Measurements from ENCODE around the gene HCRTR1. TPM values are rescaled to one million over a fixed set of nuclear protein-coding genes. Genes with fewer than 3 reads are reported as not detected.
A peak's percentile ranks its signal among the peaks of the same experiment; 100 is the strongest.

The HCRTR1 gene
- total RNA-seq, 2 donors from 2014 or later: not detected

DNA sequence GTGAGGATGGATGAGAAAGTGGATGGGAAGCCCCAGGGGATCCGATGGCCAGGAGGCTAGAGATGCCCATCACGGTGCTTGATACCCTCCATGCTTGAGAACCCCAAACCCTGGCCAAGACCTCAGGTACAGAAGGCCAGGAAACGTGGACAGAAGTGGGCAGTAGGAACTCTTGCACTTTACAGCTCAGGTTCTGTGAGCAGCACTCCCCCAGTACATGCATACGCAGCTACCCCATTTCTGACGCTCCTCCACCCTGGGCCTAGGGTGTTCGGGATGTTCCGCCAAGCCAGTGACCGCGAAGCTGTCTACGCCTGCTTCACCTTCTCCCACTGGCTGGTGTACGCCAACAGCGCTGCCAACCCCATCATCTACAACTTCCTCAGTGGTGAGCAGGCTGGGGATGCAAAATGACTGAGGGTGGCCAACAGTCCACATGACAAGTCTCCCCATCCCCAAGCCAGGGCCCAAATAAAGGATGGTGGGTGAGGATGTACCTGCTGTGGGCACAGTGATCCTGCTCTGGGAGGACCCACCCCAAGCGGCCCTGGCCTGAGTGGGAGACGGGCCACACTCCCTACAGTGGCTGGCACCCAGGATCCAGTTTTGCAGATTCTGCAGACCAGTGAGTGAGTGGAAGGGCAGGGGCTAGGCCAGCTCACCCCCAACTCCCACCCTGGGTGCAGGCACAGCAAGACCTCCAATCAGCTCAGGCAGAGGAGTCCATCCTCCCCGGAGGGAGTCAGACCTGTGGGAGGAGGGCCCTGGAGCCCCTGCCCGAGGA lies 7.4 kb downstream of the HCRTR1 start:
- TF ChIP-seq, protein P1, sequence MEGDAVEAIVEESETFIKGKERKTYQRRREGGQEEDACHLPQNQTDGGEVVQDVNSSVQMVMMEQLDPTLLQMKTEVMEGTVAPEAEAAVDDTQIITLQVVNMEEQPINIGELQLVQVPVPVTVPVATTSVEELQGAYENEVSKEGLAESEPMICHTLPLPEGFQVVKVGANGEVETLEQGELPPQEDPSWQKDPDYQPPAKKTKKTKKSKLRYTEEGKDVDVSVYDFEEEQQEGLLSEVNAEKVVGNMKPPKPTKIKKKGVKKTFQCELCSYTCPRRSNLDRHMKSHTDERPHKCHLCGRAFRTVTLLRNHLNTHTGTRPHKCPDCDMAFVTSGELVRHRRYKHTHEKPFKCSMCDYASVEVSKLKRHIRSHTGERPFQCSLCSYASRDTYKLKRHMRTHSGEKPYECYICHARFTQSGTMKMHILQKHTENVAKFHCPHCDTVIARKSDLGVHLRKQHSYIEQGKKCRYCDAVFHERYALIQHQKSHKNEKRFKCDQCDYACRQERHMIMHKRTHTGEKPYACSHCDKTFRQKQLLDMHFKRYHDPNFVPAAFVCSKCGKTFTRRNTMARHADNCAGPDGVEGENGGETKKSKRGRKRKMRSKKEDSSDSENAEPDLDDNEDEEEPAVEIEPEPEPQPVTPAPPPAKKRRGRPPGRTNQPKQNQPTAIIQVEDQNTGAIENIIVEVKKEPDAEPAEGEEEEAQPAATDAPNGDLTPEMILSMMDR (IDR thresholded peaks at IDR 0.05): no peak
- no peaks in the 10 kb centered on the region for H3K27me3 ChIP-seq (replicated peaks; ENCODE audit: insufficient read depth)
- H3K4me1 ChIP-seq (ENCODE audit: control insufficient read depth in 1 of 2, low read depth in 2 of 2): peaks cover 29 to 65% of the 10 kb centered on the region in 2 donors
- peak overlapping the region; percentile 92 to 93 for H3K27ac ChIP-seq
- no peak overlapping the region for H3K4me3 ChIP-seq
- DNase-seq (ENCODE audit: low spot score) (no peak), ATAC-seq (ENCODE audit: insufficient number of reproducible peaks, low FRiP score, low read depth) (no peak)
- peaks cover 7% of the 10 kb centered on the region for H3K36me3 ChIP-seq
- H3K9me3 ChIP-seq: no peaks in the 10 kb centered on the region

DNA sequence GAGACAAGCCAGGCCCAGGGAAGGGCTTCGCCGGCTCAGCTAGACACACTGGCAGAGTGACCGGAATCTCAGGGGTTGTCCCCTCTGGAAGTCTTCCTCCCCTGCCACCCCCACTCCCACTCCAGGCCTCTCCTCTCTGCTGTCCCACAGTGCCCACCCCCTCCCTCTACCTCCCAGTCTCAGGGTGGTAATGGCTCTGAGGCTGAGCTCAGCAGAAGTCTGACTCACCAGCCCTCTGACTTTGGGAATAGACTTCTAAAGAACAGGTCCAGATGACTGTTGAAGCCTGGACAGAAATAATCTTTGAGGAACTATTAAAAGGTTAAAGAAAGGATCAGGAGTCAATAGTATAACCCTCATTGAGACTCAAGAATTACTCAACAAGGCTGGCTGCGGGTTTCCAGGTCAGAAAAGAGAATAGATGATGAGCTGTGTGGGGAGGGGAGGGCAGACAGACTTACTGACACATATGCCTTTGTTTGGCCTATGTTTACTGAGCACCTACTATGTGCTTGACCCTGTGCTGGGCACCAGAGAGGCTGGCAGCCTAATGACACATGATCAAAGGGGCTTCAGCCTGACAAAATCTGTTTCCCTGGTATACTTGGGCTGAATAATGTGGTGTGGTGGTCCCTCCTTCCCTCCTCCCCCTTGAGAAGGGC lies 8.2 kb downstream of the HCRTR1 start:
- H3K4me1 ChIP-seq (ENCODE audit: control insufficient read depth in 1 of 2, low read depth in 2 of 2): peaks cover 29 to 65% of the 10 kb centered on the region in 2 donors
- H3K27ac ChIP-seq: peak overlapping the region; percentile 92 to 93
- peak; percentile 31 for ATAC-seq (ENCODE audit: insufficient number of reproducible peaks, low FRiP score, low read depth)
- no peaks in the 10 kb centered on the region for H3K27me3 ChIP-seq (replicated peaks; ENCODE audit: insufficient read depth)
- no peak for DNase-seq (ENCODE audit: low spot score)
- H3K36me3 ChIP-seq: peaks cover 15% of the 10 kb centered on the region
- no peaks in the 10 kb centered on the region for H3K9me3 ChIP-seq
- TF ChIP-seq, protein P1 (IDR thresholded peaks at IDR 0.05): no peak
- H3K4me3 ChIP-seq: no peak overlapping the region

DNA sequence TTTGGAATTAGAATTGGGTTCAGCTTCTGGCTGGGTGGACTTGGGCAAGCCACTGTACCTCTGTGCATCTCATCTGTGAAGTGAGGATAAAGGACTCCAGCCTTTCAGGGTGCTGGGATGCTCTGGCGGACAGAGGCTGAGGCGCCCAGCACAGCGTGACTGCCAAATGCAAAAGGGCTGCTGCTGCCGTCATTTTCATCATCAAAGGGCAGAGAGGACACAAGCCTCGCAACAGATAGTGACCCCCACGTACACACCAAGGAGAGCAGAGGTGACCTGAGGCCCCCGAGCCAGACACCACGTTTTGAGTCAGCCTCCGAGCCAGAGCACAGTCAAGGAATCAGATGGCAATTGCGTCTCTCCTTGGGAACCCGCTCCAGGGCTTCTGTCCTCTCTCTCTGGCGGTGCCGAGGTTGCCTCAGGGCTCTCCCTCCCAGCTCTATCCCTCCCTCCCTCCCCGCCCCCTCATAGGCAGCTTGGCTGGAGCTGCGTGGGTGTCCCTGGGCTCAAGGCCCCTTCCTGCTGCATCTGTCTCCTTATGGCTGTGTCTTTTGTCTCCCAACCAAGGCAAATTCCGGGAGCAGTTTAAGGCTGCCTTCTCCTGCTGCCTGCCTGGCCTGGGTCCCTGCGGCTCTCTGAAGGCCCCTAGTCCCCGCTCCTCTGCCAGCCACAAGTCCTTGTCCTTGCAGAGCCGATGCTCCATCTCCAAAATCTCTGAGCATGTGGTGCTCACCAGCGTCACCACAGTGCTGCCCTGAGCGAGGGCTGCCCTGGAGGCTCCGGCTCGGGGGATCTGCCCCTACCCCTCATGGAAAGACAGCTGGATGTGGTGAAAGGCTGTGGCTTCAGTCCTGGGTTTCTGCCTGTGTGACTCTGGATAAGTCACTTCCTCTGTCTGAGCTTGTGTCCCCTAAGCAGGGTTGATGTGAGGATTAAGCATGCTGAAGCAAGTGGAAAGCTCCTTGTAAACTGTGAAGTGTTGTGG lies 9.0 kb downstream of the HCRTR1 start:
- ATAC-seq (ENCODE audit: insufficient number of reproducible peaks, low FRiP score, low read depth): no peak
- H3K27ac ChIP-seq: peak overlapping the region; percentile 92 to 93

GRCh38 chr1:31627301-31627929 lies 9.9 kb downstream of the HCRTR1 start:
- Histone ChIP-seq H3K4me1 (ENCODE audit: control insufficient read depth in 1 of 2, low read depth in 2 of 2) (peaks cover 29 to 65% of the 10 kb centered on the region in 2 donors), H3K27ac (peak overlapping the region; percentile 92 to 93), H3K27me3 (replicated peaks; ENCODE audit: insufficient read depth) (no peaks in the 10 kb centered on the region), H3K4me3 (peak overlapping the region; percentile 47), H3K9me3 (no peaks in the 10 kb centered on the region), H3K36me3 (peaks cover 32% of the 10 kb centered on the region)
- ATAC-seq (ENCODE audit: insufficient number of reproducible peaks, low FRiP score, low read depth): peak; percentile 25
- TF ChIP-seq, protein P1 (IDR thresholded peaks at IDR 0.05): no peak
- no peak for DNase-seq (ENCODE audit: low spot score)

More for the DNA sequence above, 9.0 kb downstream of the HCRTR1 start:
- H3K27me3 ChIP-seq (replicated peaks; ENCODE audit: insufficient read depth): no peaks in the 10 kb centered on the region
- no peaks in the 10 kb centered on the region for H3K9me3 ChIP-seq
- H3K4me3 ChIP-seq: no peak overlapping the region
- DNase-seq (ENCODE audit: low spot score): no peak
- peaks cover 23% of the 10 kb centered on the region for H3K36me3 ChIP-seq
- H3K4me1 ChIP-seq (ENCODE audit: control insufficient read depth in 1 of 2, low read depth in 2 of 2): peaks cover 29 to 65% of the 10 kb centered on the region in 2 donors
- TF ChIP-seq, protein P1 (IDR thresholded peaks at IDR 0.05): no peak
